H7 (cell line): ENCODE measurements around the gene PNKP. TPM values are rescaled to one million over a fixed set of nuclear protein-coding genes. Genes with fewer than 3 reads are reported as not detected.

ENCODE experiments used
- DNase-seq: peaks from one replicate; pipeline ENCODE4 v3.0.0; 2012
- H3K27me3 ChIP-seq: 2 replicates; pipeline ENCODE4 v1.6.0; 2011; ENCODE audit warnings: mild to moderate bottlenecking, low read length; ENCODE audit not compliant: control insufficient read depth, insufficient read depth
- H3K36me3 ChIP-seq: replicated peaks from 2 replicates; pipeline ENCODE4 v1.5.1; 2011; ENCODE audit warnings: low read length; ENCODE audit not compliant: control insufficient read depth, insufficient read depth
- H3K4me3 ChIP-seq: 2 replicates; pipeline ENCODE4 v1.5.1; 2011; ENCODE audit warnings: low read depth, mild to moderate bottlenecking, control low read depth, low read length, moderate library complexity; ENCODE audit not compliant: insufficient read depth
- total RNA-seq: library from RNA; depleted of rRNA; stranded (reverse); fragments of >200 nt; shearing (Covaris generic); gene quantifications from 2 replicates; pipeline ENCODE4 v1.2.3, GENCODE V29; 2014

Gene PNKP
- total RNA-seq, 1 experiment from 2014 or later, result 76.2 TPM

DNA sequence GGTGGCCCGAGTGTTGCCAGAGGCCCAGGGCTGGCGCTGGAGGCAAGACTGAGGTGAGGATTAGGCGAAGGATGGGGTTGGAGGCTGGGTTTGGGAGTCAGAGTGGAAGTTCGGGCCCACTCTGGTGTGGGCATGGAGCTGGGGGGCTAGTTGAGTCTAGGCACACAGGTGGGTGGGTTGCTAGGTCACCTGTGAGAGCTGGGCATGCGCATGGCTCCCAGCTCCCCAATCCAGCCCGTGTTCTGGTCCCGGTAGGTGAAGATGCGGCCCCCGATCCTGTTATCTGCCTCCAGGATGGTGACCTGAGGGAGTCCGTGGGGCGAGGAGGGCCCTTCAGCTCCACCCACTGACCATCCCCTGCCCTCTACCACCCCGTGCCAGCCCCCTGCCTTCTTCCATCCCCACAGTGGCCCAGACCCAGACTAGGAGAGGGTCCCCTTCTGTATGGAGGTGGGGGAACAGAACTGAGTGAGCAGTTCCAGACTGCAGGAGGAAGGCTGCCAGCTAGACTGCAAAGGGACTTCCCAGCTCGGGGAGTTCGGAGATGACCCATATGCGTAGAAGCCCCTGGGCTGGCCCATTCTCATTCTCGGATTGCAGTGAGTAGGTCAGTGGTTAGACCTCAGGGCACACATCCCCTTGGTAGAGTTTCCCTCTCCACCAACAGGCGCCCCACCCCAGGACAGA is 27.6 kb upstream of the PNKP start:
- H3K27me3 ChIP-seq, result no peaks in the 10 kb centered on the region

GRCh38 chr19:49894011-49894664 is 26.8 kb upstream of the PNKP start:
- H3K36me3 ChIP-seq, result no peaks in the 10 kb centered on the region

More for the DNA sequence above, 27.6 kb upstream of the PNKP start:
- Histone ChIP-seq H3K4me3 (no peak overlapping the region), H3K36me3 (no peaks in the 10 kb centered on the region)
- peak; percentile 58 for DNase-seq

GRCh38 chr19:49892716-49893115 is 25.3 kb upstream of the PNKP start:
- no peak overlapping the region for H3K4me3 ChIP-seq
- no peaks in the 10 kb centered on the region; the same call in 1 of the 2 replicates for H3K36me3 ChIP-seq
- H3K27me3 ChIP-seq, result peaks cover 2% of the 10 kb centered on the region; the same call in 1 of the 2 replicates
- DNase-seq, result no peak

More at GRCh38 chr19:49894011-49894664, 26.8 kb upstream of the PNKP start:
- Histone ChIP-seq H3K27me3 (peaks cover 2% of the 10 kb centered on the region; the same call in 1 of the 2 replicates), H3K4me3 (no peak overlapping the region)
- no peak for DNase-seq

DNA sequence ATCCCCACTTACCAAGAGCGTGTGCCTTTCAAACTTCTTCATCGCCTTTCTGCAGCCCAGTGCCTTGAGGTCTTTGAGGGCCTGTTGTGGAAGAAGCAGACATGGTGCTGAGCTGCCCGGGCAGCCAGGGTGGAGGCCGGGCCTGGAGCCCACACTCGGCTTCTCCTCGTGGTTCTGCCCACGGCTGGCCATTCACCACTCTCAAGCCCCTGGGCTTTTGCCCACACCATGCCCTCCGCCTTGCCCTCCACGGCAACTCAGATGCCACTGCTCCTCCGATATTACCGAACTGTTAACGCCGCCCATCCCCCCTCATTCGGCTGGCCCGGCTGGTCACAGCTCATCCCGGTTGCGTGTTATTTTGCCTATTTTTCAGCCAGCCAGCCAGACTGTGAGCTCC is 24.0 kb upstream of the PNKP start:
- peaks cover 1% of the 10 kb centered on the region for H3K36me3 ChIP-seq
- no peak overlapping the region for H3K4me3 ChIP-seq
- H3K27me3 ChIP-seq, result peaks cover 2% of the 10 kb centered on the region; the same call in 1 of the 2 replicates
- DNase-seq, result no peak

GRCh38 chr19:49890349-49891311 is 23.3 kb upstream of the PNKP start:
- peak; percentile 99 for DNase-seq
- Histone ChIP-seq H3K27me3 (peaks cover 2% of the 10 kb centered on the region; the same call in 1 of the 2 replicates), H3K4me3 (peak overlapping the region; percentile 53), H3K36me3 (peaks cover 1% of the 10 kb centered on the region)

DNA sequence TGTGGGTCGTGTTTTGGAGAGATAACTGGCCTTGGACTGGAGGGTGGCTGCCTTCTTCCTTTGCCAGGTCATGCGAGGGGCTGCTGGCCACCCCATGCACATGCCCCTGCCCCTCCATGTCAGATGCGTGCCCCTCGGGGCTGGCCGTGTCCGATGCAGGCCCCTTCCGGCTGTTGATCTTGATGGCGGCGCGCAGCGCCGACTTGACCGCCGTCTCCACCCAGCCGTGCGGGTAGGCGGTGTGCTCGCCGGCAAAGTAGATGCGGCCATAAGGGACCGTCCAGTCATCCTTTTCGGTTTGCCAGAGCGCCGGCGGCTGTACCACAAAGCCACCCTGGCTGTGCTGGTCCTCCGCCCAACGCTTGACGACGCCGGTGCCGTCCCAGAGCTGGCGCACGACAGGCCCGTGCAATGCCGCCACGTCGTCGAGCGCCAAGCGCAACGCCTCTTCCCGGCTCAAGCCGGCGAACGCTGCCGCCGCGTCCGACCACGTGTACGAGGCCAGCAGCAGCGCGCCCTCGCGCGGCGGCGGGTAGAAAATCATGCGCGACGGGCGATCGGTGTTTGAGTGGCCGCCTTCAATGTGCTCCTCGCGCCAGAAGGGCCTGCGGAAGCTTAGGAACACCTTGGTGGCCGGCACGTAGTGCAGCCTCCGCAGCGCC is 22.4 kb upstream of the PNKP start:
- Histone ChIP-seq H3K36me3 (peaks cover 2% of the 10 kb centered on the region), H3K4me3 (peak overlapping the region; percentile 53), H3K27me3 (peaks cover 2% of the 10 kb centered on the region; the same call in 1 of the 2 replicates)
- DNase-seq, result peak; percentile 93

DNA sequence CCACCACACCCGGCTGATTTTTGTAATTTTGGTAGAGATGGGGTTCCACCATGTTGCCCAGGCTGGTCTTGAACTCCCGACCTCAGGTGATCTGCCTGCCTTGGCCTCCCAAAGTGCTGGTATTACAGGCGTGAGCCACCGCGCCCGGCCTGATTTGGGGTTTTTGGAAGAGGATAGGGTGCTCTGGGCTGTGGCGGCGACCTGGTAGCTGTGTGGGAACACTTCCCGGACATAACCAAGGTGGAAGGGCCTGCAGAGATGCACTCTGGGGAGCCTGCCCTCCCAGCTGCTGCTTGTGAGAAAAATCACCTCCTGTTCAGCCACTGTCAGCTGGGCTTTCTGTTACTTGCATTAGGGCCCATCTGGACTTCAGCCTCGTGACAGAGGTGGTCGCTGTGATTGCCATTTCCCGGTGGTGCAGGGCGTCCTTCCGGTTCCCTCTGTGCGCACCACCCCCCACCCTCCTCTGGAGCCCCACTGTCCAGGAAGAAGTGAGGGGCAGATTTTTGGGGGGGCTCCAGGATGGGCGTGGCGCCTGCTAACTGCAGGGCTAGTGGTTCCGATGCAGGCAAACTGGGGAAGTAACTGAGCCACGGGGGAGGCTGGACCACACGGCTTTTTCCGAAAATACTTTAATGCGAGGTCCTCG is 21.8 kb upstream of the PNKP start:
- no peak for DNase-seq
- no peak overlapping the region for H3K4me3 ChIP-seq
- peaks cover 2% of the 10 kb centered on the region; the same call in 1 of the 2 replicates for H3K27me3 ChIP-seq

GRCh38 chr19:49888510-49888824 is 21.1 kb upstream of the PNKP start:
- no peak for DNase-seq
- Histone ChIP-seq H3K36me3 (peaks cover 11% of the 10 kb centered on the region), H3K27me3 (peaks cover 2% of the 10 kb centered on the region; the same call in 1 of the 2 replicates), H3K4me3 (no peak overlapping the region)

More for the DNA sequence above, 21.8 kb upstream of the PNKP start:
- peaks cover 8% of the 10 kb centered on the region for H3K36me3 ChIP-seq

- H3K36me3 ChIP-seq, result peaks cover 17% of the 10 kb centered on the region
- no peak overlapping the region for H3K4me3 ChIP-seq
- no peak for DNase-seq
- peaks cover 2% of the 10 kb centered on the region; the same call in 1 of the 2 replicates for H3K27me3 ChIP-seq
These were observed 20.5 kb upstream of the PNKP start for GRCh38 chr19:49887665-49888509.

- no peak for DNase-seq
- Histone ChIP-seq H3K27me3 (peaks cover 2% of the 10 kb centered on the region; the same call in 1 of the 2 replicates), H3K4me3 (no peak overlapping the region), H3K36me3 (peaks cover 22% of the 10 kb centered on the region)
These were observed 19.8 kb upstream of the PNKP start for GRCh38 chr19:49887037-49887664.

GRCh38 chr19:49884760-49885159 is 17.4 kb upstream of the PNKP start:
- Histone ChIP-seq H3K36me3 (peaks cover 37% of the 10 kb centered on the region), H3K27me3 (peaks cover 2% of the 10 kb centered on the region; the same call in 1 of the 2 replicates), H3K4me3 (no peak overlapping the region)
- DNase-seq, result no peak

GRCh38 chr19:49884109-49884508 is 16.7 kb upstream of the PNKP start:
- no peak overlapping the region for H3K4me3 ChIP-seq
- H3K36me3 ChIP-seq, result peaks cover 43% of the 10 kb centered on the region
- DNase-seq, result no peak
- no peaks in the 10 kb centered on the region for H3K27me3 ChIP-seq
